ENCODE data around the gene MEGF11.

MEGF11 gene

GRCh38 chr15:66144978-66145725, 108.4 kb downstream of the MEGF11 start:
- Histone ChIP-seq H4K20me1 (ENCODE audit: insufficient read depth, low read length) (no peaks in the 10 kb centered on the region), H3K27me3 (ENCODE audit: low read depth, low read length) (peaks cover 26% of the 10 kb centered on the region), H2AFZ (ENCODE audit: low read depth, low read length) (no peak overlapping the region), H3K27ac (ENCODE audit: low read length) (no peak overlapping the region), H3K4me3 (ENCODE audit: low read length) (no peak overlapping the region), H3K4me2 (ENCODE audit: low read length) (no peak overlapping the region), H3K79me2 (ENCODE audit: low read length) (no peaks in the 10 kb centered on the region), H3K9me3 (ENCODE audit: insufficient read depth, low read length) (no peaks in the 10 kb centered on the region), H3K9ac (ENCODE audit: low read length) (no peak overlapping the region), H3K4me1 (ENCODE audit: low read length) (no peaks in the 10 kb centered on the region), H3K36me3 (replicated peaks; ENCODE audit: low read depth, low read length) (no peaks in the 10 kb centered on the region)
- TF ChIP-seq, protein P1, sequence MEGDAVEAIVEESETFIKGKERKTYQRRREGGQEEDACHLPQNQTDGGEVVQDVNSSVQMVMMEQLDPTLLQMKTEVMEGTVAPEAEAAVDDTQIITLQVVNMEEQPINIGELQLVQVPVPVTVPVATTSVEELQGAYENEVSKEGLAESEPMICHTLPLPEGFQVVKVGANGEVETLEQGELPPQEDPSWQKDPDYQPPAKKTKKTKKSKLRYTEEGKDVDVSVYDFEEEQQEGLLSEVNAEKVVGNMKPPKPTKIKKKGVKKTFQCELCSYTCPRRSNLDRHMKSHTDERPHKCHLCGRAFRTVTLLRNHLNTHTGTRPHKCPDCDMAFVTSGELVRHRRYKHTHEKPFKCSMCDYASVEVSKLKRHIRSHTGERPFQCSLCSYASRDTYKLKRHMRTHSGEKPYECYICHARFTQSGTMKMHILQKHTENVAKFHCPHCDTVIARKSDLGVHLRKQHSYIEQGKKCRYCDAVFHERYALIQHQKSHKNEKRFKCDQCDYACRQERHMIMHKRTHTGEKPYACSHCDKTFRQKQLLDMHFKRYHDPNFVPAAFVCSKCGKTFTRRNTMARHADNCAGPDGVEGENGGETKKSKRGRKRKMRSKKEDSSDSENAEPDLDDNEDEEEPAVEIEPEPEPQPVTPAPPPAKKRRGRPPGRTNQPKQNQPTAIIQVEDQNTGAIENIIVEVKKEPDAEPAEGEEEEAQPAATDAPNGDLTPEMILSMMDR (IDR thresholded peaks at IDR 0.05; ENCODE audit: low read depth, low read length), result no peak
- TF ChIP-seq EZH2phosphoT487 (IDR thresholded peaks at IDR 0.05; ENCODE audit: low read depth), result no peak

DNA sequence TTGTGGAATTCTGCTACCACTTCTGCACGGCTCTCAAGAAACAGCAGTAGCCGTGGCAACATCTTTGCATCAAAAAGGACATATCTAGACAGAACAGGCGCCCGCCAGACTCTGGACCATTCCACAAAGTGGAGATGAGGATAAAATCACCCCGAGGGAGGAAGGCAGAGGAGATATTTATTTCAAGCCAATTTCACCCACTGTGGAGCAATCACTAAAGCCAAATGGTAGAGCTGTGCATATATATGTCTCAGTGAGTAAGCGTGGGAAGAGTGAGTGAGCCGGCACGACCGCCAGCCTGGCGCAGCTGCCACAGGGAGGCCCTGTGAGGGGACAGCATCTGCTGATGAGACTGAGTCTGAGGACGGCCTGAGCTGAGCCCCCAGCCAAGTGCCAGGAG, 111.3 kb downstream of the MEGF11 start:
- TF ChIP-seq, protein P1 (IDR thresholded peaks at IDR 0.05; ENCODE audit: low read depth, low read length), result no peak
- no peak for TF ChIP-seq EZH2phosphoT487 (IDR thresholded peaks at IDR 0.05; ENCODE audit: low read depth)
- H3K36me3 ChIP-seq (replicated peaks; ENCODE audit: low read depth, low read length), result no peaks in the 10 kb centered on the region
- no peaks in the 10 kb centered on the region for H3K4me1 ChIP-seq (ENCODE audit: low read length)
- H3K27ac ChIP-seq (ENCODE audit: low read length), result no peak overlapping the region
- H4K20me1 ChIP-seq (ENCODE audit: insufficient read depth, low read length), result no peaks in the 10 kb centered on the region
- no peak overlapping the region for H2AFZ ChIP-seq (ENCODE audit: low read depth, low read length)
- no peaks in the 10 kb centered on the region for H3K9me3 ChIP-seq (ENCODE audit: insufficient read depth, low read length)
- no peak overlapping the region for H3K9ac ChIP-seq (ENCODE audit: low read length)
- no peak overlapping the region for H3K4me2 ChIP-seq (ENCODE audit: low read length)
- no peak overlapping the region for H3K4me3 ChIP-seq (ENCODE audit: low read length)
- H3K27me3 ChIP-seq (ENCODE audit: low read depth, low read length), result peaks cover 12% of the 10 kb centered on the region; the same call in 1 of the 2 replicates
- no peaks in the 10 kb centered on the region for H3K79me2 ChIP-seq (ENCODE audit: low read length)

- no peaks in the 10 kb centered on the region for H3K9me3 ChIP-seq (ENCODE audit: insufficient read depth, low read length)
- no peaks in the 10 kb centered on the region for H3K4me1 ChIP-seq (ENCODE audit: low read length)
- TF ChIP-seq, protein P1 (IDR thresholded peaks at IDR 0.05; ENCODE audit: low read depth, low read length), result no peak
- no peak for TF ChIP-seq EZH2phosphoT487 (IDR thresholded peaks at IDR 0.05; ENCODE audit: low read depth)
- H3K27me3 ChIP-seq (ENCODE audit: low read depth, low read length), result peaks cover 19% of the 10 kb centered on the region; the same call in 1 of the 2 replicates
- H4K20me1 ChIP-seq (ENCODE audit: insufficient read depth, low read length), result no peaks in the 10 kb centered on the region
- H3K4me3 ChIP-seq (ENCODE audit: low read length), result no peak overlapping the region
- no peak overlapping the region for H2AFZ ChIP-seq (ENCODE audit: low read depth, low read length)
- no peaks in the 10 kb centered on the region for H3K79me2 ChIP-seq (ENCODE audit: low read length)
- H3K4me2 ChIP-seq (ENCODE audit: low read length), result no peak overlapping the region
- H3K36me3 ChIP-seq (replicated peaks; ENCODE audit: low read depth, low read length), result no peaks in the 10 kb centered on the region
- no peak overlapping the region for H3K9ac ChIP-seq (ENCODE audit: low read length)
- no peak overlapping the region for H3K27ac ChIP-seq (ENCODE audit: low read length)
These were observed 113.9 kb downstream of the MEGF11 start for GRCh38 chr15:66139591-66140207.

DNA sequence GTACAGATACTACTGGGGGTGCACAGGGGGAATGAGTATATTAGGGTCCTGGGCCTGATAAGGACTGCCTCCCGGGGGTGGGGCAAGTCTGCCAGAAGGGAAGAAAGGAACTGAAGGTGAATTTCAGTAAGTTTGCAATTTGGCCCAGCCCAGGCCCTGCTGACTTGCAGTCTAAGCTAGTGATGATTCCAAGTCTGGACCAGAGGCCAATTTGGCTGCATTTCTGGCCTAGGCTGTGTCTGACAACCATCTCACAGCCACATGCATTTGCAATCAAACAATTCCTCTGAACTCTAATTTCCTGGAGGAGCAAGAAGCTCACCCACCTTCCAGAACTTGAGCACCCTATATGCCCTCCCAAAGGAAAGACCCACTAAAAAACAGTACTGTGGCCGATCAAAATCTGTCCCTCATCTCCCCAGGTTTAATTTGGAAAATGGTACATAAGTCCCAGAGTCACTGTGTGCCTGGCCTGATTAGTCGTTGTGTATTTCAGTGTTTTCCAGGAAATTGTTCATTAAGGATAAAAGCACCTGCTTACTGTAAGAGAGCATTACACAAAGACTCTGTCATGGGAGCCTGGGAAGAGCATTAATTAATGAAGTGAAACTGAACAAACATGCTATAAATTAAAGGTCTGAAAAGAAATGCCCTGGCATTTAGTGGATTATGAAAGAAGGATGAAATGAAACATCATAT, 114.5 kb downstream of the MEGF11 start:
- no peak overlapping the region for H3K27ac ChIP-seq (ENCODE audit: low read length)
- no peak overlapping the region for H3K4me2 ChIP-seq (ENCODE audit: low read length)
- peaks cover 19% of the 10 kb centered on the region; the same call in 1 of the 2 replicates for H3K27me3 ChIP-seq (ENCODE audit: low read depth, low read length)
- no peak for TF ChIP-seq EZH2phosphoT487 (IDR thresholded peaks at IDR 0.05; ENCODE audit: low read depth)
- TF ChIP-seq, protein P1 (IDR thresholded peaks at IDR 0.05; ENCODE audit: low read depth, low read length), result no peak
- H3K4me1 ChIP-seq (ENCODE audit: low read length), result no peaks in the 10 kb centered on the region
- H3K4me3 ChIP-seq (ENCODE audit: low read length), result no peak overlapping the region
- no peak overlapping the region for H3K9ac ChIP-seq (ENCODE audit: low read length)
- H2AFZ ChIP-seq (ENCODE audit: low read depth, low read length), result no peak overlapping the region
- no peaks in the 10 kb centered on the region for H4K20me1 ChIP-seq (ENCODE audit: insufficient read depth, low read length)
- no peaks in the 10 kb centered on the region for H3K79me2 ChIP-seq (ENCODE audit: low read length)
- no peaks in the 10 kb centered on the region for H3K36me3 ChIP-seq (replicated peaks; ENCODE audit: low read depth, low read length)
- no peaks in the 10 kb centered on the region for H3K9me3 ChIP-seq (ENCODE audit: insufficient read depth, low read length)

All from OCI-LY3 (cell line).